ENCODE results near the gene MARK2.
A peak's percentile ranks its signal among the peaks of the same experiment; 100 is the strongest.
"Not testable (repeated sequence)": the region's sequence is repeated elsewhere in the genome, so short reads cannot be mapped to it uniquely, and the experiment has no call there.

The MARK2 gene

DNA sequence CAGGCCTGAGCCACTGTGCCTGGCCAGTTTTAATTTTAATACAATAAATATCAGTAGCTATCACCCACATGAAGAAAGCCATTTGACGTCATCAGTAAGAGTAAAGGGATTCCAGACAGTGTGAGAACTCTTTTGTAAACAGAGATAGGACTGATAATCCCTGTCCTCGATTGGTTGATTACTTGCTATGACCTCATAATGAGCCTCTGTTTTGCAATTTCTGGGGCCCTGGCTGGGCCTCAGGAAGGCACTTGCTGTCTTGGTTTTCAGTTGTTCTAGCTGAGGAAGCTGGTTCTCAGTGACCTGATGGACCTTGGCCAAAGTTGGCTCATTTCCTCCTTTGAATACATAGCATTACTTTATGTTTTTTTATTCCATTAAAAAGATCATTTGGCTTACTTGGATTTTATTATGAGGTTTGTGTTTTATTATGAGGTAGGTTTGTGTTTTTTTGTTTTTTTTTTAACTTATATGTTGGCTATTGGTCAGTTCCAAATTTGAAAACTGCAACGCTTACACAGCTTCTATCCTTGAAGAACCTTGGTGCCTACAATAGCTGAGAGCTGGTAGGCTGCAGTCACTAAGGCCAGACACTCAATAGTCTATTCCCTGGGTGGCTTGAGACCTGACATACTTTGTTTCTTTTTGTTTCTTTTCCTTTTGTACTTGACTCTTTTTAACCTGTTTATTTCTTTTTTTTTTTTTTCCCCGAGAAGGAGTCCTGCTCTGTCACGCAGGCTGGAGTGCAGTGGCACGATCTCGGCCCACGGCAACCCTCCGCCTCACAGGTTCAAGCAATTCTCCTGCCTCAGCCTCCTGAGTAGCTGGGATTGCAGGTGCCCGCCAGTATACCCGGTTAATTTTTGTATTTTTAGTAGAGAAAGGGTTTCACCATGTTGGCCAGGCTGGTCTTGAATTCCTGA, 20.0 kb downstream of the MARK2 start:
- DNase-seq: no peak

GRCh38 chr11:63862923-63863322, 24.0 kb downstream of the MARK2 start:
- no peak for DNase-seq

GRCh38 chr11:63863620-63864019, 24.7 kb downstream of the MARK2 start:
- DNase-seq: not testable (repeated sequence)

DNA sequence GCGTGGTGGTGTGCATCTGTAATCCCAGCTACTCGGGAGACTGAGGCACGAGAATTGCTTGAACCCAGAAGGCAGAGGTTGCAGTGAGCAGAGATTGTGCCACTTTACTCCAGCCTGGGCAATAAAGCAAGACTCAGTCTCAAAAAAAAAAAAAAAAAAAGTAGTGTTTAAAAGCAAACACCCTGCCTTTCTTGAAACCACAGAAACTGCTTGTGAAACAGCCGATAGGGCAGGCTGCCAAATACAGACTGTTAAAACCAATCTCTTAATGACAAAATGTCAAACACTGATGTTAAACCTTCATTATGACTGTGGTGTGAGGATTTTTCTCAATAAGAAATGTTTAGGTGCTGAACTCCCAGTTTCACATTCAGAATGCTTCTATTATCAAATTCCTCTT, 27.3 kb downstream of the MARK2 start:
- peak; percentile 97 for DNase-seq

GRCh38 chr11:63867511-63867910, 28.6 kb downstream of the MARK2 start:
- no peak for DNase-seq

DNA sequence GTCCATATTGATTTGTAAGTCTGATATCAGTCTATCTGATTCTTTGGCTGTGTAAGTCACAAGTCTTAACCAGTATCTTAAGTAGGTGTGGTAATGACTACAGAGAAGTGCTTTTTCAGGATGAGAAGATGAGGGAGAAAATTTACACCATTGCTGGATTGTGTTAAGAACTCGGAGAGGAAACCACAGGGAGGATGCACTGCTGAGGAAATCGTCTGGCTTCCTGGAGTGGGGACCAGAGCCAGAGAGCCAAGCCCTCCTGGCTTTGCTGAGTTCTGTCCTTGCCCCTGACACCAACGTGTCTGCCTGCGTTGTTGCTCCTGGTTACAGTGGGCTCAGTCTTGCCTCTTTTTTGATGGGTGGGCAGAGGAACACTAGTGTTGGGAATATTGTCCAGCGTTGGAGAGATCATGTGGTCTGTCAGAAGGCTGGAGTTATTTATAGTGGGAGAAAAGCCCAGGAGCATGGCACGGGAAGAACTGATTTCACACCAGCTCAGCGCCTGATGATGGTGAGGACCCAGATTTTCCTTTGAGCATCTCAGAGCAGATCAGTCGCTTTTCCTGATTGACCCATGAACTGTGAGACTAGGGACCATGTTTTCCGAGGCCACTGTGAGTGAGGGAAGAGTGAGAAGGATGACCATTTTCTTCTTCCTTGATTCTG, 29.6 kb downstream of the MARK2 start:
- DNase-seq: no peak

DNA sequence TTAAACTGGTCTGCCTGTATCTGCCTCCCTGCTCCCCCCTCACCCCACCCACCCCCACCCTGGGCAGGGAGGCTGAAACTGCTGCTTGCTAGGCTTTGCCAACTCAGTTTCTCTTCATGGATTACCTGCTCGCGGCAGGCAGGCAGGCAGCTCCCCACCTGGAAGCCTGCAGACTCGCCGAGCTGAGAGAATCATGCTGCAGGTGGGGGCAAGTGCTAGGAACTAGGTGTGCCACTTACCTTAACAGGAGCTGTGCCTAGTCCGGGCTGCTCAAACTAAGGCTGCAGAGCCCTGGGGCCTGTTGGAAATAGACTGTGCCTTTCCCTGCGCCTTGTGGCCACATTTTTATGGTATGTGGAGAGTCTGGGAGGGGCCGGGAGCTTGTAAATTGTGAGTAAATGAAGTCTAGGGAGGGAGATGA, 30.3 kb downstream of the MARK2 start:
- DNase-seq: no peak

GRCh38 chr11:63869683-63870082, 30.8 kb downstream of the MARK2 start:
- DNase-seq: no peak

DNA sequence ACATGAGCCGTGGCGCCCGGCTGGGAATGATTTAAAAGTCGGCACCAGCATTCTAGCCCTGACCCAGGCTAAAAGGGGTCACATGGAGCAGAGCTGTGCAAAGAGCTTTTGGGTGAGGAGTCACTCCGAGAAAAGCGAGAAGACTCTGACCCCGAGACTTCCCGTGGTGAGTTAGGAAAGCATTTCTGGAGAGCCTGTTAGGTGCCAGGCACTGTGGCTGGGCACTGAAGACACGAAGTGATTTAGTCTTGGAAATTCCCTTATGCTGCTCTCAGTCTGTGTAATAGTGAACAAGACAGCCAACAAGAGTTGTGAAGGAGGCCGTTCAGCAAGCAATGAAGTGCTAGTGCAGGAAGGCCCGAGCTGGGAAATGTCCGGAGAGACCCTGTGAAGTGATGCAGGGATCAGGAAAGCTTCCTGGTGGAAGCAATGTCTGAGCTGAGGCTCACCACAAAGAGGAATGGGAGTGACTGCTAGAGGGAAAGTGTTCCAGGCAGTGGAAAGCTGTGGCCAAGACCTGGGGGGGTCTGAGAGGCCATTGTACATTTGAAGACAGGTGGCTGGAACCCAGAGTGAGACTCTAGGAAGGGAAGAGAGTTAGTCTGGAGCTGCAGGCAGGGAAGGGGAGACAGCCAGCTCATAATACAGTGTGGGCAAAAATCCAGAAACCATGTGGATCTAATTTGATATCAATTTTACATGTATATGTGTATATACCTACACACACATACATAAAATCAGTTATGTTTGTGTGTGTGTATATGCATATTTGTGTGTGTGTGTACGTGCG, 31.6 kb downstream of the MARK2 start:
- DNase-seq: no peak

DNA sequence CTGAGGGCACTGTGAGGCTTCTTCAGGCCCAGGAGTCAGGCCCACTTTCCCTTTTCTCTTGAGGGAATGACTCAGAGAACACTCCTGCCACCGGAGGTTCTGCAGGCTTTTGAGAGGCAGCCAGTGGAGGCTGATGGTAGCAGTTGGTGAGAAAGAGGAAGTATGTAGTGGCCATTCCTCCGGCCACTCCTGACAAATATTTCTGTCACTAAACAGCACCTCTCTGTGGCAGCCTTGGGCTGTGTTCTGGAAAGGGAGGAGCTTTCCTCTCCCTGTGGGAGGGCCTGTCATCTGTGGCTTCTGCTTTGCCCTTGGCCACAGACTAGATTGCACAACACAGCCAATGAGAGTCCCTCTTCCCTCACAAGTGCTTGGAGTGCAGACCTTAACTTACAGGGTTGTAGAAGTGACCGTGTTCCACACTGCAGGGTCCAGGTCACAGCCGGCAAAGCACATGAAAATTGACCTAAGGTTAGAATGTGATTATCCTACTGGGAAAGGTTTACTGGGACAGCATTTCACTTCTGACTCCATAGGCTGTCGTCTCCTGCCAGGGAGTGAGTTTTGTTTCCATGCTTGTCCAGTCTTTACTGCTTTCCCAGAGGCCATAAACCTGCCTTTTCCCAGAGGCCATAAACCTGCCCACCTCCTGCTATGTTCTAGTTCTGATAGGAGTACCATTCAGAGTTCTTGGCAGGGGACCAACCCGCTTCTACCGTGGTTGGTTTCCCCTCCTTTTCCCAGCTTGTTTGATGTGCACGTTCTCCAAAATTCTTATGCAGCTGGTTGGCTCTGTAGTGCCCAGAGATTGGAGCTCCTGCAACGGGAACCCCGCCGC, 33.3 kb downstream of the MARK2 start:
- DNase-seq: peak; percentile 94

GRCh38 chr11:63872800-63873197, 33.9 kb downstream of the MARK2 start:
- DNase-seq: no peak

GRCh38 chr11:63873311-63873710, 34.4 kb downstream of the MARK2 start:
- DNase-seq: no peak

DNA sequence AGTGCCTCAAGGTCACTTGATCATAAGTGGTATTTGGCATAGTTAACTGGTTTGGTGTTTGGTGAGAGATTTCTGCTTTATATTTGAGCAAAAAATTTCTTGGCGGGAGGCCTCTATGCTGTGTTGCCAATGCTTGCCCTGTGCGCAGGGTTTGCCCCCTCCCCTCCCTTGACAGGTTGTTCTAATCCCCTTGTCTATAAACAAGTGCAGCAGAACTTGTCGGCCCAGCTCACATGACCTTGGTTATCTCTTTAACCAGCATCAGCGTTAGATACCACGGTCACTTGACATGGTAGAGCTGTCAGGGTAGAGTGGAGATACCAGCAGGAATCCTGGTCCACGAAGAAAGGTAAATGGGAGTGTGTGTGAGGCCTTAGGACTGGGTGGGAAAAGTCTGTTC, 35.6 kb downstream of the MARK2 start:
- no peak for DNase-seq

- no peak for DNase-seq
These were observed 36.7 kb downstream of the MARK2 start for GRCh38 chr11:63875506-63876065.

GRCh38 chr11:63876616-63877015, 37.7 kb downstream of the MARK2 start:
- no peak for DNase-seq

GRCh38 chr11:63877658-63878241, 38.8 kb downstream of the MARK2 start:
- no peak for DNase-seq

DNA sequence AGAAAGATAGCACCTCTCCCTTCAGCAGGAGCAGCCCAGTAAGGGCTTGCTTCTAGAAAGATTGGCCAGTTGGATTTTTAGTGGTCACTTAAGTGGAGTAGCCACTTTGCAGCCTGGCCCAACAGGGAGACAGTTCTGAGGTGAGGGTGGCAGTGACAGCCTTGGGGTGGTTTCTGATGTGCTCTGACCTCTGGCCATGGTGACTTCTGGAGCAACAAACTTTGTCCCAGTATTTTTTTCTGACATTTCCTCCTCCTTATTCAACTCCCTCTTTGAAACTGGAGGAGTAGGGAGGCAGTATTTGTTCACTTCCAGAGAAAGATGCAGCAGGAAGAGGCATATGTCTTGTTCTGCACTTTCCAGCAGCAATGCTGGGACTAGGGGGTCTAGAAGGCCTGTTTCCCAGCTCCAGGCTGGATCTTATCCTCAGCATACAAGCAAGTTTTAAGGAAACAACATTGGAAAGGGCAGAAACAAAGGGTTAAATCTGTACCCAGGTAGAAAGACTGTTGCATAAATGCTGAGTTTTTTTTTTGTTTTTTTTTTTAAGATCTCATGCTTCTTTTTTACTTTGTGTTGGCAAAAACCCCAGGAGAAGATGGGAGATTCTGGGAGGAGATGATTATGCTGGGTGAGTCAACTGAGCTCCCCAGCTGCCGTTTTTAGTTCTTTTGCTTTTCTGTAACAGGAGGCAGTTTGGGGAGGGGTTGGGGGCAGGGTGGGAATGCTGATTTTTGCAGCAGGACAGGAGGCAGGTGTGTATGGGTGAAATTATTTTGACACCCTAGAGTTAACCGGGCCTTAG, 40.9 kb downstream of the MARK2 start:
- DNase-seq: no peak

GRCh38 chr11:63880403-63880790, 41.5 kb downstream of the MARK2 start:
- DNase-seq: no peak

- DNase-seq: no peak
These were observed 43.8 kb downstream of the MARK2 start for GRCh38 chr11:63882555-63883242.

DNA sequence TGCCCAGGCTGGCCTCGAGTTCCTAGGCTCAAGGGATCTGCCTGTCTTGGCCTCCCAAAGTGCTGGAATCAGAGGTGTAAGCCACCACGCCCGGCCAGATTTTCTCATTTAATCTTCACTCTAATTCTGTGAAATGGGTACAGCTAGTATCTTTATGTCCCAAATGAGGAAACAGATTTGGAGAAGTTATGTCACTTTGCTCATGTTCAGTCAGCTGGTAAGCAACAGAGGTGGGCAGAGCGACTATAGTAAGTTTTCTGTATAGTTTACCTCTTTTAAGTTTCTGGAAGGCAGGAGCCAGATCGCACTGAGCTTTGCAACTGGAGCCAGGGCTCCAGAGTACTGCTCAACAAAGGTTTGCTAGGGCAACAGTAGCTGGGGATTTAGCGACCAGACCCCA, 44.9 kb downstream of the MARK2 start:
- DNase-seq: no peak

All from RPMI8226 (cell line).